Measurements from ENCODE around the gene GGT1. TPM values are rescaled to one million over a fixed set of nuclear protein-coding genes. Genes with fewer than 3 reads are reported as not detected.
"Not testable (repeated sequence)": the region's sequence is repeated elsewhere in the genome, so short reads cannot be mapped to it uniquely, and the experiment has no call there.

Gene GGT1
- polyA plus RNA-seq, 1 donor, result 147 TPM

GRCh38 chr22:24591286-24591830 lies 11.6 kb upstream of the GGT1 start:
- peaks cover 23% of the 10 kb centered on the region for H3K4me1 ChIP-seq (ENCODE audit: control insufficient read depth, insufficient read depth, low read length)
- no CpG with 5 or more reads among the region's 6 CpGs for WGBS (ENCODE audit: insufficient coverage, low lambda C conversion rate)
- peaks cover 28% of the 10 kb centered on the region for H3K36me3 ChIP-seq (ENCODE audit: control insufficient read depth, insufficient read depth, low read length)
- no peaks in the 10 kb centered on the region for H3K27me3 ChIP-seq (ENCODE audit: control insufficient read depth, insufficient read depth, low read length)
- no peaks in the 10 kb centered on the region for H3K9me3 ChIP-seq (ENCODE audit: control insufficient read depth, low read depth, low read length)
- no peak for DNase-seq
- H3K4me3 ChIP-seq (ENCODE audit: low read length), result no peak overlapping the region
- H3K27ac ChIP-seq (ENCODE audit: low read length), result no peak overlapping the region

- H3K9me3 ChIP-seq (ENCODE audit: control insufficient read depth, low read depth, low read length), result no peaks in the 10 kb centered on the region
- no peaks in the 10 kb centered on the region for H3K27me3 ChIP-seq (ENCODE audit: control insufficient read depth, insufficient read depth, low read length)
- peak overlapping the region; percentile 70 for H3K4me3 ChIP-seq (ENCODE audit: low read length)
- peak in 1 of 2 donors; percentile 49 for DNase-seq
- peak overlapping the region; percentile 75 for H3K27ac ChIP-seq (ENCODE audit: low read length)
- peaks cover 24% of the 10 kb centered on the region for H3K36me3 ChIP-seq (ENCODE audit: control insufficient read depth, insufficient read depth, low read length)
- peaks cover 23% of the 10 kb centered on the region for H3K4me1 ChIP-seq (ENCODE audit: control insufficient read depth, insufficient read depth, low read length)
- WGBS (ENCODE audit: insufficient coverage, low lambda C conversion rate), result no CpG with 5 or more reads among the region's 33 CpGs
These were observed 10.7 kb upstream of the GGT1 start for GRCh38 chr22:24592058-24592850.

- Histone ChIP-seq H3K9me3 (ENCODE audit: control insufficient read depth, low read depth, low read length) (no peaks in the 10 kb centered on the region), H3K27ac (ENCODE audit: low read length) (peak within 1 kb of the TSS; percentile 92), H3K36me3 (ENCODE audit: control insufficient read depth, insufficient read depth, low read length) (peaks cover 17% of the 10 kb centered on the region), H3K4me3 (ENCODE audit: low read length) (peak within 1 kb of the TSS; percentile 70), H3K4me1 (ENCODE audit: control insufficient read depth, insufficient read depth, low read length) (peaks cover 23% of the 10 kb centered on the region), H3K27me3 (ENCODE audit: control insufficient read depth, insufficient read depth, low read length) (no peaks in the 10 kb centered on the region)
- no CpG with 5 or more reads among the region's 72 CpGs for WGBS (ENCODE audit: insufficient coverage, low lambda C conversion rate)
- DNase-seq, result peak; percentile 91 to 96
These were observed 10.0 kb upstream of the GGT1 start, which contains the start of gene LRRC75B for GRCh38 chr22:24592851-24593558. Gene LRRC75B (minus strand): TSS chr22:24593073. CDS start chr22:24593039, 34 bp downstream.

GRCh38 chr22:24593559-24593835 lies 9.5 kb upstream of the GGT1 start:
- Histone ChIP-seq H3K4me1 (ENCODE audit: control insufficient read depth, insufficient read depth, low read length) (peaks cover 23% of the 10 kb centered on the region), H3K36me3 (ENCODE audit: control insufficient read depth, insufficient read depth, low read length) (peaks cover 12% of the 10 kb centered on the region), H3K27ac (ENCODE audit: low read length) (peak overlapping the region; percentile 92), H3K4me3 (ENCODE audit: low read length) (peak overlapping the region; percentile 41)
- WGBS (ENCODE audit: insufficient coverage, low lambda C conversion rate), result 81% methylated on average over 6 of the region's 10 CpGs
- not testable (repeated sequence) for H3K9me3 ChIP-seq (ENCODE audit: control insufficient read depth, low read depth, low read length); DNase-seq; H3K27me3 ChIP-seq (ENCODE audit: control insufficient read depth, insufficient read depth, low read length)

GRCh38 chr22:24593836-24594568 lies 9.0 kb upstream of the GGT1 start:
- Histone ChIP-seq H3K27ac (ENCODE audit: low read length) (peak overlapping the region; percentile 92), H3K4me3 (ENCODE audit: low read length) (no peak overlapping the region), H3K27me3 (ENCODE audit: control insufficient read depth, insufficient read depth, low read length) (no peaks in the 10 kb centered on the region), H3K9me3 (ENCODE audit: control insufficient read depth, low read depth, low read length) (no peaks in the 10 kb centered on the region), H3K36me3 (ENCODE audit: control insufficient read depth, insufficient read depth, low read length) (peaks cover 7% of the 10 kb centered on the region), H3K4me1 (ENCODE audit: control insufficient read depth, insufficient read depth, low read length) (peaks cover 23% of the 10 kb centered on the region)
- no CpG with 5 or more reads among the region's 16 CpGs for WGBS (ENCODE audit: insufficient coverage, low lambda C conversion rate)
- DNase-seq, result peak; percentile 50 to 73

GRCh38 chr22:24594569-24595120 lies 8.3 kb upstream of the GGT1 start:
- Histone ChIP-seq H3K27me3 (ENCODE audit: control insufficient read depth, insufficient read depth, low read length) (no peaks in the 10 kb centered on the region), H3K9me3 (ENCODE audit: control insufficient read depth, low read depth, low read length) (no peaks in the 10 kb centered on the region), H3K4me3 (ENCODE audit: low read length) (no peak overlapping the region), H3K4me1 (ENCODE audit: control insufficient read depth, insufficient read depth, low read length) (peaks cover 28% of the 10 kb centered on the region), H3K36me3 (ENCODE audit: control insufficient read depth, insufficient read depth, low read length) (peaks cover under 1% of the 10 kb centered on the region), H3K27ac (ENCODE audit: low read length) (no peak overlapping the region)
- DNase-seq, result no peak
- WGBS (ENCODE audit: insufficient coverage, low lambda C conversion rate), result no CpG with 5 or more reads among the region's 7 CpGs

GRCh38 chr22:24595228-24595627 lies 7.8 kb upstream of the GGT1 start:
- no peak for DNase-seq
- no peaks in the 10 kb centered on the region for H3K27me3 ChIP-seq (ENCODE audit: control insufficient read depth, insufficient read depth, low read length)
- H3K27ac ChIP-seq (ENCODE audit: low read length), result no peak overlapping the region
- no peaks in the 10 kb centered on the region for H3K36me3 ChIP-seq (ENCODE audit: control insufficient read depth, insufficient read depth, low read length)
- peaks cover 30% of the 10 kb centered on the region for H3K4me1 ChIP-seq (ENCODE audit: control insufficient read depth, insufficient read depth, low read length)
- no peaks in the 10 kb centered on the region for H3K9me3 ChIP-seq (ENCODE audit: control insufficient read depth, low read depth, low read length)
- H3K4me3 ChIP-seq (ENCODE audit: low read length), result no peak overlapping the region
- WGBS (ENCODE audit: insufficient coverage, low lambda C conversion rate), result no CpG with 5 or more reads among the region's 6 CpGs

GRCh38 chr22:24595863-24596262 lies 7.1 kb upstream of the GGT1 start:
- H3K4me3 ChIP-seq (ENCODE audit: low read length), result no peak overlapping the region
- no peaks in the 10 kb centered on the region for H3K36me3 ChIP-seq (ENCODE audit: control insufficient read depth, insufficient read depth, low read length)
- no peaks in the 10 kb centered on the region for H3K9me3 ChIP-seq (ENCODE audit: control insufficient read depth, low read depth, low read length)
- peaks cover 35% of the 10 kb centered on the region for H3K4me1 ChIP-seq (ENCODE audit: control insufficient read depth, insufficient read depth, low read length)
- no peak for DNase-seq
- no peaks in the 10 kb centered on the region for H3K27me3 ChIP-seq (ENCODE audit: control insufficient read depth, insufficient read depth, low read length)
- WGBS (ENCODE audit: insufficient coverage, low lambda C conversion rate), result no CpG with 5 or more reads among the region's 4 CpGs
- H3K27ac ChIP-seq (ENCODE audit: low read length), result no peak overlapping the region

- not testable (repeated sequence) for H3K27me3 ChIP-seq (ENCODE audit: control insufficient read depth, insufficient read depth, low read length); H3K27ac ChIP-seq (ENCODE audit: low read length); DNase-seq; H3K4me3 ChIP-seq (ENCODE audit: low read length); H3K36me3 ChIP-seq (ENCODE audit: control insufficient read depth, insufficient read depth, low read length); H3K9me3 ChIP-seq (ENCODE audit: control insufficient read depth, low read depth, low read length)
- peaks cover 40% of the 10 kb centered on the region for H3K4me1 ChIP-seq (ENCODE audit: control insufficient read depth, insufficient read depth, low read length)
- no CpG with 5 or more reads among the region's 9 CpGs for WGBS (ENCODE audit: insufficient coverage, low lambda C conversion rate)
These were observed 5.9 kb upstream of the GGT1 start for GRCh38 chr22:24597076-24597475.

GRCh38 chr22:24599514-24599913 lies 3.5 kb upstream of the GGT1 start:
- no peak for DNase-seq
- no peaks in the 10 kb centered on the region for H3K36me3 ChIP-seq (ENCODE audit: control insufficient read depth, insufficient read depth, low read length)
- no peak overlapping the region for H3K4me3 ChIP-seq (ENCODE audit: low read length)
- H3K27me3 ChIP-seq (ENCODE audit: control insufficient read depth, insufficient read depth, low read length), result no peaks in the 10 kb centered on the region
- peaks cover 29% of the 10 kb centered on the region for H3K4me1 ChIP-seq (ENCODE audit: control insufficient read depth, insufficient read depth, low read length)
- WGBS (ENCODE audit: insufficient coverage, low lambda C conversion rate), result 100% methylated on average over 2 of the region's 8 CpGs
- no peak overlapping the region for H3K27ac ChIP-seq (ENCODE audit: low read length)
- H3K9me3 ChIP-seq (ENCODE audit: control insufficient read depth, low read depth, low read length), result no peaks in the 10 kb centered on the region

Measured in large intestine (tissue), 3 donors.